Endothelial cell of umbilical vein (primary cell): ENCODE results near the gene UBE2F. TPM values are rescaled to one million over a fixed set of nuclear protein-coding genes. Genes with fewer than 3 reads are reported as not detected.

Source experiments
- BruUV-seq: library from RNA; stranded (reverse); fragments of 400-500 nt; replicated peaks from 2 replicates; lab custom pipeline; 2021; lab: Mats Ljungman, UMichigan
- CTCF ChIA-PET: fragments of 300-600, 350-600 bp; sonication (Branson Sonifier 250); formaldehyde crosslinking; loops from one replicate; lab custom pipeline; 2021; ENCODE audit warnings: antibody characterized with exemption, inconsistent platforms; lab: Charles Lee
- POLR2A ChIA-PET: fragments of 300-600, 350-600 bp; sonication (Branson Sonifier 250); formaldehyde crosslinking; loops from one replicate; lab custom pipeline; 2021; ENCODE audit warnings: antibody characterized with exemption, inconsistent platforms; lab: Charles Lee
- DNase-seq: peaks from one replicate; pipeline ENCODE4 v3.0.0-alpha.2; 2011; ENCODE audit warnings: low read depth, low spot score
- FAIRE-seq: peaks from 2 replicates; lab custom pipeline; 2011; peaks lifted over from hg19 to GRCh38; lab: Jason Lieb, UNC
- H2AFZ ChIP-seq: 2 replicates; pipeline ENCODE4 v1.6.0; 2012; ENCODE audit warnings: low read depth, low read length, control low read depth, inconsistent platforms
- H3K27ac ChIP-seq: 2 replicates; pipeline ENCODE4 v1.5.1; 2011; ENCODE audit warnings: low read depth, mild to moderate bottlenecking, control low read depth, low read length, moderate library complexity; ENCODE audit not compliant: insufficient read depth
- H3K27me3 ChIP-seq, 2 experiments: 2 replicates each; pipeline versions ENCODE4 v1.6.0 to v1.6.1; 2011; ENCODE audit warnings: low read length in 2 of 2, mixed read lengths in 1 of 2; ENCODE audit not compliant: control insufficient read depth in 2 of 2, insufficient read depth in 2 of 2
- H3K36me3 ChIP-seq, 2 experiments: 2 replicates in 1 of 2; 3 replicates in 1 of 2; pipeline ENCODE4 v1.5.1; 2011; ENCODE audit warnings: low read length in 2 of 2, mild to moderate bottlenecking in 1 of 2, moderate library complexity in 1 of 2; ENCODE audit not compliant: control insufficient read depth in 2 of 2, insufficient read depth in 2 of 2; ENCODE audit errors: extremely low read depth in 1 of 2
- H3K4me1 ChIP-seq: 3 replicates; pipeline ENCODE4 v1.5.1; 2011; ENCODE audit warnings: mild to moderate bottlenecking, low read length; ENCODE audit not compliant: control insufficient read depth, insufficient read depth; ENCODE audit errors: extremely low read depth
- H3K4me2 ChIP-seq: 2 replicates; pipeline ENCODE4 v1.6.1; 2011; ENCODE audit warnings: low read length, control low read depth, mixed read lengths; ENCODE audit not compliant: insufficient read depth
- H3K4me3 ChIP-seq, 3 experiments: fragments of 200-600 bp in 1 of 3; sonication (generic), shearing (Covaris generic) in 1 of 3; replicated peaks in 1 of 3; 2 replicates each; pipeline ENCODE4 v1.5.1; 2011 to 2016; ENCODE audit warnings: control low read depth in 3 of 3, low read length in 3 of 3, mild to moderate bottlenecking in 2 of 3, inconsistent platforms in 1 of 3, low read depth in 1 of 3, moderate library complexity in 1 of 3; ENCODE audit not compliant: insufficient read depth in 1 of 3
- H3K79me2 ChIP-seq: 2 replicates; pipeline ENCODE4 v1.6.0; 2012; ENCODE audit warnings: low read length, inconsistent platforms; ENCODE audit not compliant: control insufficient read depth, insufficient read depth
- H3K9ac ChIP-seq: replicated peaks from 2 replicates; pipeline ENCODE3; 2011; ENCODE audit warnings: low read length, control low read depth; ENCODE audit not compliant: insufficient read depth; ENCODE audit errors: extremely low read depth
- H3K9me1 ChIP-seq: replicated peaks from 3 replicates; pipeline ENCODE4 v1.6.0; 2011; ENCODE audit warnings: mild to moderate bottlenecking, low read length; ENCODE audit not compliant: control insufficient read depth, insufficient read depth; ENCODE audit errors: extremely low read depth
- H3K9me3 ChIP-seq: replicated peaks from 2 replicates; pipeline ENCODE4 v1.5.1; 2012; ENCODE audit warnings: low read length, inconsistent platforms; ENCODE audit not compliant: control insufficient read depth, insufficient read depth
- H4K20me1 ChIP-seq: replicated peaks from 2 replicates; pipeline ENCODE3; 2011; ENCODE audit warnings: mild to moderate bottlenecking, low read length; ENCODE audit not compliant: control insufficient read depth, insufficient read depth; ENCODE audit errors: extremely low read depth
- EZH2 ChIP-seq: IDR thresholded peaks from 2 replicates; pipeline ENCODE4 v1.6.1; 2012; ENCODE audit warnings: borderline replicate concordance, low read depth, mild to moderate bottlenecking, moderate library complexity, low read length, inconsistent platforms; ENCODE audit not compliant: severe bottlenecking
- FOS ChIP-seq: IDR thresholded peaks from 2 replicates; pipeline ENCODE4 v1.6.1; 2011; ENCODE audit warnings: mild to moderate bottlenecking, low read length, moderate library complexity, borderline replicate concordance; ENCODE audit not compliant: insufficient read depth
- GATA2 ChIP-seq: IDR thresholded peaks from 2 replicates; pipeline ENCODE4 v1.7.0; 2011; ENCODE audit warnings: low read depth, mild to moderate bottlenecking, moderate library complexity, mixed read lengths, low read length; ENCODE audit not compliant: insufficient read length, insufficient read depth
- JUN ChIP-seq: IDR thresholded peaks from 2 replicates; pipeline ENCODE4 v1.6.1; 2011; ENCODE audit warnings: borderline replicate concordance, low read depth; ENCODE audit not compliant: insufficient read length, insufficient read depth
- MYC ChIP-seq: IDR thresholded peaks from one replicate; pipeline ENCODE4 v1.6.1; 2011; ENCODE audit warnings: mild to moderate bottlenecking, low read depth, low read length
- POLR2A ChIP-seq: IDR thresholded peaks from 2 replicates; pipeline ENCODE4 v1.6.1; 2012; ENCODE audit warnings: low read depth, mild to moderate bottlenecking, control low read depth, low read length
- POLR2AphosphoS5 ChIP-seq: IDR thresholded peaks from 2 replicates; pipeline ENCODE4 v1.6.1; 2012; ENCODE audit warnings: low read depth, mild to moderate bottlenecking, control low read depth, low read length, moderate library complexity; ENCODE audit not compliant: insufficient read depth
- dilution Hi-C: fragments of 300-500 bp; cut with MboI; formaldehyde crosslinking; loops from one replicate; pipeline ENCODE4 v1.15.0; 2019; ENCODE audit warnings: low sequenced_read_pairs; ENCODE audit not compliant: extremely low pct_ligation_motif_present
- intact Hi-C: fragments of 100-400 bp; cut with micrococcal nuclease; formaldehyde crosslinking; loops from one replicate; pipeline ENCODE4 v1.10.0; 2022
- polyA plus RNA-seq, 4 experiments: library from polyadenylated mRNA; depleted of rRNA in 3 of 4; stranded (reverse) in 3 of 4; unstranded in 1 of 4; fragments of >200 nt; gene quantifications; 2 replicates each; pipeline versions ENCODE4 v1.2.1 to v1.2.3, GENCODE V29; 2011 to 2012; ENCODE audit warnings: missing spikeins in 1 of 4
- total RNA-seq: library from RNA; stranded (reverse); gene quantifications from 2 replicates; pipeline ENCODE4 v1.2.3, GENCODE V29; 2021
- TF ChIP-seq, protein P1 (sequence below), 2 donors: IDR thresholded peaks; 1 replicate in 1 of 2; 2 replicates in 1 of 2; pipeline ENCODE4 v1.5.1; 2011; ENCODE audit warnings: low read length in 2 of 2, mild to moderate bottlenecking in 2 of 2, moderate library complexity in 2 of 2, control low read depth in 1 of 2, inconsistent platforms in 1 of 2, low read depth in 1 of 2; ENCODE audit not compliant: insufficient read depth in 1 of 2; ENCODE audit errors: extremely low read depth in 1 of 2
- TF ChIP-seq, protein P2 (sequence below): IDR thresholded peaks from 2 replicates; pipeline ENCODE4 v1.6.1; 2011; ENCODE audit not compliant: insufficient read depth, insufficient read length

Gene UBE2F
- total and polyA plus RNA-seq, 2 donors (not counting 3 experiments of a cell fraction or from before 2014, with no cell fraction given) = 42.3 to 45.6 TPM

DNA sequence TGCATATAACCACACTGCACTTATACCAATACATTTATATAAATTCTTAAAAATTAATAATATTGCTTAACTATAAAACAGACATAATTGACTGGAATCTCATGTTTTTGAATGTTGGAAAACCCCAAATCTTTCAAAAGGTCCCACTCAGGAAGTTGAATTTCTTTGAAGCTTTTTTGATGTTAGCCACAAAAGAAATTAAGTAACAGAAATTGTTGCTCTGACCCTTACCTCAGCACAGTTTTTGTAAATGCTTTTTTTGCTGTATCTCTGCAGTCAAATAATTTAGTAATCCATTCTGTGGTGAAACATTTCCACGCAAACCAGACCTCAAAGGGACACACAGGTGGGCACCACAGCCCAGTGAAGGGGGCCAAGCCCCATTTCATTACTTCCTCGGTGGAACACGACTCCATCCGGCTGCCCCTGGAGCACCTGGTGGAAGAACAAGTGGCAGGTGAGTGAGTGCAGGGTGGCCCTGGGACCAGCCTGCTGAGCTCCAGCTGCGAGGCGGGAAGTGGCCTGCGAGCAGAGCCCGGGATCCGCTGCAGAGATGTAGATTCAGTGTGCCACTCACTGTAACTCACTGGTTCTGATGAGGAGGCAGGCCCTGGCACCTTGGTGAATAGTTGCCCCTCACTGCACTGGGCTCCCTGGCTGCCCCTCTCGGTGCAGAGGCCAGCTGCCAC lies 102.4 kb downstream of the UBE2F start:
- dilution Hi-C loops (no loop called here), intact Hi-C loops (loop anchor here (10.0 kb wide), 1 partner anchor 166 kb away; no protein-coding TSS in a partner anchor)
- Histone ChIP-seq H4K20me1 (no peaks in the 10 kb centered on the region), H3K27ac (no peak overlapping the region), H3K4me1 (no peaks in the 10 kb centered on the region), H3K27me3 (no peaks in the 10 kb centered on the region), H3K4me2 (no peak overlapping the region), H3K4me3 (no peak overlapping the region), H3K9me3 (no peaks in the 10 kb centered on the region), H2AFZ (no peak overlapping the region), H3K79me2 (no peaks in the 10 kb centered on the region), H3K36me3 (peaks cover 6% of the 10 kb centered on the region in 2 experiments), H3K9ac (no peak overlapping the region), H3K9me1 (no peaks in the 10 kb centered on the region)
- BruUV-seq = no TSS peak
- FAIRE-seq (no peak), DNase-seq (no peak)
- TF ChIP-seq MYC (no peak), EZH2 (no peak), FOS (no peak), GATA2 (no peak), POLR2AphosphoS5 (no peak), JUN (no peak), POLR2A (no peak)
- TF ChIP-seq, protein P1, sequence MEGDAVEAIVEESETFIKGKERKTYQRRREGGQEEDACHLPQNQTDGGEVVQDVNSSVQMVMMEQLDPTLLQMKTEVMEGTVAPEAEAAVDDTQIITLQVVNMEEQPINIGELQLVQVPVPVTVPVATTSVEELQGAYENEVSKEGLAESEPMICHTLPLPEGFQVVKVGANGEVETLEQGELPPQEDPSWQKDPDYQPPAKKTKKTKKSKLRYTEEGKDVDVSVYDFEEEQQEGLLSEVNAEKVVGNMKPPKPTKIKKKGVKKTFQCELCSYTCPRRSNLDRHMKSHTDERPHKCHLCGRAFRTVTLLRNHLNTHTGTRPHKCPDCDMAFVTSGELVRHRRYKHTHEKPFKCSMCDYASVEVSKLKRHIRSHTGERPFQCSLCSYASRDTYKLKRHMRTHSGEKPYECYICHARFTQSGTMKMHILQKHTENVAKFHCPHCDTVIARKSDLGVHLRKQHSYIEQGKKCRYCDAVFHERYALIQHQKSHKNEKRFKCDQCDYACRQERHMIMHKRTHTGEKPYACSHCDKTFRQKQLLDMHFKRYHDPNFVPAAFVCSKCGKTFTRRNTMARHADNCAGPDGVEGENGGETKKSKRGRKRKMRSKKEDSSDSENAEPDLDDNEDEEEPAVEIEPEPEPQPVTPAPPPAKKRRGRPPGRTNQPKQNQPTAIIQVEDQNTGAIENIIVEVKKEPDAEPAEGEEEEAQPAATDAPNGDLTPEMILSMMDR (IDR thresholded peaks at IDR 0.05; ENCODE audit: extremely low read depth in 1 of 2, insufficient read depth in 1 of 2, low read depth in 1 of 2, low read length in 2 of 2) = no peak
- TF ChIP-seq, protein P2, sequence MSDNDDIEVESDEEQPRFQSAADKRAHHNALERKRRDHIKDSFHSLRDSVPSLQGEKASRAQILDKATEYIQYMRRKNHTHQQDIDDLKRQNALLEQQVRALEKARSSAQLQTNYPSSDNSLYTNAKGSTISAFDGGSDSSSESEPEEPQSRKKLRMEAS = no peak
- ChIA-PET POLR2A (no interaction called here), CTCF (no interaction called here)
